Skin of body (tissue), 2 donors: Measurements from ENCODE around the gene WNK2. TPM values are rescaled to one million over a fixed set of nuclear protein-coding genes. Genes with fewer than 3 reads are reported as not detected.
A peak's percentile ranks its signal among the peaks of the same experiment; 100 is the strongest.
"Not testable (repeated sequence)": the region's sequence is repeated elsewhere in the genome, so short reads cannot be mapped to it uniquely, and the experiment has no call there.

ENCODE experiments used
- DNase-seq: peaks from one replicate; lab custom pipeline; 2025; lab: John Stamatoyannopoulos, UW
- total RNA-seq: library from RNA; depleted of rRNA; stranded (reverse); fragments of >200 nt; gene quantifications from one replicate; pipeline ENCODE4 v1.2.3, GENCODE V29; 2014

Gene WNK2
- total RNA-seq: 11.2 TPM

GRCh38 chr9:93183663-93184431, at the start of gene WNK2:
Gene WNK2 (plus strand): TSS chr9:93184139. CDS start chr9:93184930, 791 bp downstream.
- no peak for DNase-seq

- no peak for DNase-seq
These were observed 49.0 kb upstream of the WNK2 start for GRCh38 chr9:93134740-93135444.

- no peak for DNase-seq
These were observed 47.9 kb upstream of the WNK2 start for GRCh38 chr9:93136011-93136440.

- no peak for DNase-seq
These were observed 46.6 kb upstream of the WNK2 start for GRCh38 chr9:93137362-93137761.

- DNase-seq: no peak
These were observed 45.7 kb upstream of the WNK2 start for GRCh38 chr9:93138171-93138764.

GRCh38 chr9:93139365-93140182, 44.4 kb upstream of the WNK2 start:
- DNase-seq: no peak

- DNase-seq: no peak
These were observed 42.0 kb upstream of the WNK2 start for GRCh38 chr9:93141771-93142483.

GRCh38 chr9:93143830-93144530, 40.0 kb upstream of the WNK2 start:
- DNase-seq: peak; percentile 47

GRCh38 chr9:93146696-93147095, 37.2 kb upstream of the WNK2 start:
- DNase-seq: not testable (repeated sequence)

GRCh38 chr9:93147632-93148031, 36.3 kb upstream of the WNK2 start:
- DNase-seq: no peak

- no peak for DNase-seq
These were observed 35.2 kb upstream of the WNK2 start for GRCh38 chr9:93148721-93149120.

- DNase-seq: no peak
These were observed 34.6 kb upstream of the WNK2 start for GRCh38 chr9:93149361-93149760.

- no peak for DNase-seq
These were observed 32.7 kb upstream of the WNK2 start for GRCh38 chr9:93151097-93151784.

- DNase-seq: no peak
These were observed 29.5 kb upstream of the WNK2 start for GRCh38 chr9:93154293-93154903.

GRCh38 chr9:93155716-93156474, 28.0 kb upstream of the WNK2 start:
- DNase-seq: no peak

GRCh38 chr9:93156475-93157008, 27.4 kb upstream of the WNK2 start:
- no peak for DNase-seq

GRCh38 chr9:93159601-93160471, 24.1 kb upstream of the WNK2 start:
- peak; percentile 13 for DNase-seq
